Measurements from ENCODE around the gene SDCCAG8.

DNA sequence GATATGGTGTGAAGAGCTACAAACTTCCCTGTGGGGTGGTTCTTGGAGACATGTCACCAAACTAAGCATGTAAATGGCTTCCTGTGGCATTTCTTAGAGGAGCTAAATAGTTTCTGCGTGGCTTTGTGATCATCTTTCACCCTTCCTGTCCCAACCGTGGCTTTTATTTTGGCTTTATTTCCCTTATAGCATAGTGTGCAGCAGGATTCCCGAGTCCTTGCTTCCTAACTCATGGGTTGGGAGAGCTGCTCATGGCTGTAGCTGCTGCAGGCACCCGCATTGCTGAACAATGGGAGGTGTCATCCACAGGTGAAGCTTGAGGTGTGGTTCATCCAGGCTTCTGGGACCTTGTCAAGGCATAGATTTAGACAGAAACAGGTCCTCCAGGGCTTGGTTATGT is 192.0 kb downstream of the SDCCAG8 start:
- TF ChIP-seq, protein P1, sequence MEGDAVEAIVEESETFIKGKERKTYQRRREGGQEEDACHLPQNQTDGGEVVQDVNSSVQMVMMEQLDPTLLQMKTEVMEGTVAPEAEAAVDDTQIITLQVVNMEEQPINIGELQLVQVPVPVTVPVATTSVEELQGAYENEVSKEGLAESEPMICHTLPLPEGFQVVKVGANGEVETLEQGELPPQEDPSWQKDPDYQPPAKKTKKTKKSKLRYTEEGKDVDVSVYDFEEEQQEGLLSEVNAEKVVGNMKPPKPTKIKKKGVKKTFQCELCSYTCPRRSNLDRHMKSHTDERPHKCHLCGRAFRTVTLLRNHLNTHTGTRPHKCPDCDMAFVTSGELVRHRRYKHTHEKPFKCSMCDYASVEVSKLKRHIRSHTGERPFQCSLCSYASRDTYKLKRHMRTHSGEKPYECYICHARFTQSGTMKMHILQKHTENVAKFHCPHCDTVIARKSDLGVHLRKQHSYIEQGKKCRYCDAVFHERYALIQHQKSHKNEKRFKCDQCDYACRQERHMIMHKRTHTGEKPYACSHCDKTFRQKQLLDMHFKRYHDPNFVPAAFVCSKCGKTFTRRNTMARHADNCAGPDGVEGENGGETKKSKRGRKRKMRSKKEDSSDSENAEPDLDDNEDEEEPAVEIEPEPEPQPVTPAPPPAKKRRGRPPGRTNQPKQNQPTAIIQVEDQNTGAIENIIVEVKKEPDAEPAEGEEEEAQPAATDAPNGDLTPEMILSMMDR (conservative IDR thresholded peaks at IDR 0.05; ENCODE audit: low read depth, low read length), result no peak
- no peak for TF ChIP-seq EZH2 (IDR thresholded peaks at IDR 0.05; ENCODE audit: low read length, unreplicated experiment)
- TF ChIP-seq EZH2phosphoT487 (IDR thresholded peaks at IDR 0.05; ENCODE audit: borderline replicate concordance, low read length), result no peak
